ENCODE data around the gene OASL. TPM values are rescaled to one million over a fixed set of nuclear protein-coding genes. Genes with fewer than 3 reads are reported as not detected.
"Not testable (repeated sequence)": the region's sequence is repeated elsewhere in the genome, so short reads cannot be mapped to it uniquely, and the experiment has no call there.

The OASL gene
- total RNA-seq, 4 donors from 2014 or later: 0.20 to 0.44 TPM; not detected in 2

- Histone ChIP-seq H3K4me1 (no peaks in the 10 kb centered on the region), H3K9me3 (peaks cover 0 to 26% (median 0%) of the 10 kb centered on the region in 4 donors), H3K4me3 (no peak overlapping the region), H3K36me3 (no peaks in the 10 kb centered on the region), H3K27ac (no peak overlapping the region), H3K27me3 (no peaks in the 10 kb centered on the region)
- no peak for DNase-seq (ENCODE audit: low spot score in 2 of 2)
- WGBS, 2 donors: 89 to 90% methylated on average over 3 of the region's 3 CpGs
- TF ChIP-seq POLR2A (IDR thresholded peaks at IDR 0.05) (no peak), CTCF (IDR thresholded peaks at IDR 0.05) (no peak), EP300 (IDR thresholded peaks at IDR 0.05) (no peak)
These were observed 33.1 kb upstream of the OASL start for GRCh38 chr12:121072147-121072546.

GRCh38 chr12:121069206-121069605 lies 30.2 kb upstream of the OASL start:
- Histone ChIP-seq H3K4me1 (no peaks in the 10 kb centered on the region), H3K36me3 (no peaks in the 10 kb centered on the region), H3K4me3 (no peak overlapping the region), H3K9me3 (peaks cover 0 to 26% (median 0%) of the 10 kb centered on the region in 4 donors), H3K27ac (no peak overlapping the region), H3K27me3 (no peaks in the 10 kb centered on the region)
- DNase-seq (ENCODE audit: low spot score in 2 of 2): no peak
- TF ChIP-seq POLR2A (IDR thresholded peaks at IDR 0.05) (no peak), EP300 (IDR thresholded peaks at IDR 0.05) (no peak), CTCF (IDR thresholded peaks at IDR 0.05) (no peak)
- 78 to 79% methylated on average over 6 of the region's 6 CpGs for WGBS, 2 donors

DNA sequence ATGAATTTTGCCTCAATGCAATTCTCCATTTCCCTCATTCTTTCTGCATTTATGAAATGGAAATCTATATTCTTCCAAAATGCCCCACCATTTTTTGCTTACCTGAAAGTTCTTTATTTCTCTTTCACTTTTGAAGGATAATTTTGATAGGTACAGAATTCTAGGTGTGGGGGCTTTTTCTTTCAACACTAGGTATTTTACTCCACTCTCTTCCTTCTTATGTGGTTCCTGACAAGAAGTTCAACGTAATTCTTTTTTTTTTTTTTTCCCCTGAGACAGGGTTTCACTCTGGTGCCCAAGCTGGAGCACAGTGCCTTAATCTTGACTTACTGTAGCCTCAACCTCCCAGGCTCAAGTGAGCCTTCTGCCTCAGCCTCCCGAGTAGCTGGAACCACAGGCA lies 26.3 kb upstream of the OASL start:
- no peaks in the 10 kb centered on the region for H3K36me3 ChIP-seq
- H3K27me3 ChIP-seq: no peaks in the 10 kb centered on the region
- peaks cover 0 to 4% (median 0%) of the 10 kb centered on the region in 4 donors for H3K4me1 ChIP-seq
- no peaks in the 10 kb centered on the region for H3K9me3 ChIP-seq
- DNase-seq (ENCODE audit: low spot score in 2 of 2): no peak
- H3K4me3 ChIP-seq: no peak overlapping the region
- TF ChIP-seq CTCF (IDR thresholded peaks at IDR 0.05) (no peak), POLR2A (IDR thresholded peaks at IDR 0.05) (no peak), EP300 (IDR thresholded peaks at IDR 0.05) (no peak)
- 58 to 61% methylated on average over 2 of the region's 2 CpGs for WGBS, 2 donors
- no peak overlapping the region for H3K27ac ChIP-seq

DNA sequence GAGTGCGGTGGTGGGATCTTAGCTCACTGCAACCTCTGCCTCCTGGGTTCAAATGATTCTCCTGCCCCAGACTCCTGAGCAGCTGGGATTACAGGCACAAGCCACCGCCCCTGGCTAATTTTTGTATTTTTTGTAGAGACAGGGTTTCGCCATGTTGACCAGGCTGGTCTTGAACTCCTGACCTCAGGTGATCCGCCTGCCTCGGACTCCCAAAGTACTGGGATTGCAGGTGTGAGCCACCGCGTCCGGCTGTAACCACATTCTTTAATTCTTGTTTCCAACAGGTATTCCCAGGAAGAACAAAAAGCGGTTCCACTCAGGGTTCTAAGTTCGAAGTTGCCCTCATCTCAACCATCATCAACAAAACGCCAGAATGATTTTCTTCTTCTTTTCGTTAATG lies 25.5 kb upstream of the OASL start:
- peaks cover 0 to 10% (median 0%) of the 10 kb centered on the region in 4 donors for H3K4me1 ChIP-seq
- H3K4me3 ChIP-seq; H3K27me3 ChIP-seq; DNase-seq (ENCODE audit: low spot score in 2 of 2); H3K9me3 ChIP-seq; H3K36me3 ChIP-seq; H3K27ac ChIP-seq: not testable (repeated sequence)
- 88 to 94% methylated on average over 12 of the region's 12 CpGs for WGBS, 2 donors

GRCh38 chr12:121064116-121064515 lies 25.1 kb upstream of the OASL start:
- 86 to 91% methylated on average over 1 of the region's 1 CpG for WGBS, 2 donors
- Histone ChIP-seq H3K4me1 (peaks cover 0 to 10% (median 0%) of the 10 kb centered on the region in 4 donors), H3K27me3 (no peaks in the 10 kb centered on the region), H3K4me3 (no peak overlapping the region), H3K36me3 (no peaks in the 10 kb centered on the region), H3K27ac (no peak overlapping the region), H3K9me3 (no peaks in the 10 kb centered on the region)
- DNase-seq (ENCODE audit: low spot score in 2 of 2): no peak
- no peak for TF ChIP-seq POLR2A (IDR thresholded peaks at IDR 0.05)
- no peak for TF ChIP-seq EP300 (IDR thresholded peaks at IDR 0.05)
- no peak for TF ChIP-seq CTCF (IDR thresholded peaks at IDR 0.05)

All from tibial nerve (tissue), 4 donors.